Upper lobe of left lung (tissue), 6 donors: ENCODE data around the gene GALR1. TPM values are rescaled to one million over a fixed set of nuclear protein-coding genes. Genes with fewer than 3 reads are reported as not detected.

Experiments used
- ATAC-seq, 2 donors: fragments of 200-7000 bp; cut with Tn5 transposase; one replicate each; pipeline ENCODE4 v1.9.1; 2022; ENCODE audit warnings: mild to moderate bottlenecking in 2 of 2, moderate library complexity in 2 of 2; ENCODE audit not compliant: low FRiP score in 2 of 2
- DNase-seq, 2 donors: peaks; one replicate each; pipeline ENCODE4 v3.0.0-alpha.2; 2019 to 2020
- H3K27ac ChIP-seq, 4 donors: fragments of 200-600 bp; sonication (generic); one replicate each; pipeline ENCODE4 v1.5.1; 2016 to 2019
- H3K27me3 ChIP-seq, 4 donors: fragments of 200-600 bp; sonication (generic); one replicate each; pipeline ENCODE4 v1.5.1; 2017 to 2019
- H3K36me3 ChIP-seq, 4 donors: fragments of 200-600 bp; sonication (generic); one replicate each; pipeline ENCODE4 v1.5.1; 2016 to 2019
- H3K4me1 ChIP-seq, 4 donors: fragments of 200-600 bp; sonication (generic); one replicate each; pipeline ENCODE4 v1.5.1; 2018 to 2019
- H3K4me3 ChIP-seq, 4 donors: fragments of 200-600 bp; sonication (generic); one replicate each; pipeline ENCODE4 v1.5.1; 2017 to 2019; ENCODE audit warnings: mild to moderate bottlenecking in 2 of 4, moderate library complexity in 1 of 4
- H3K9me3 ChIP-seq, 4 donors: fragments of 200-600 bp; sonication (generic); one replicate each; pipeline ENCODE4 v1.5.1; 2018 to 2019
- CTCF ChIP-seq, 6 experiments: fragments of 450-650 bp in 4 of 6; fragments of 200-600 bp in 2 of 6; sonication (generic) in 2 of 6; IDR thresholded peaks; one replicate each; pipeline ENCODE4 v1.5.1; 2016 to 2019; ENCODE audit warnings: antibody characterized with exemption in 6 of 6
- EP300 ChIP-seq, 4 donors: sonication (generic); formaldehyde crosslinking; IDR thresholded peaks; one replicate each; pipeline ENCODE4 v1.5.1; 2017; ENCODE audit warnings: antibody characterized with exemption in 4 of 4, control low read depth in 2 of 4
- POLR2A ChIP-seq, 4 donors: fragments of 450-650 bp; IDR thresholded peaks; one replicate each; pipeline ENCODE4 v1.5.1; 2016 to 2017; ENCODE audit warnings: antibody characterized with exemption in 4 of 4, mild to moderate bottlenecking in 2 of 4
- POLR2AphosphoS5 ChIP-seq, 2 donors: sonication (generic); formaldehyde crosslinking; IDR thresholded peaks; one replicate each; pipeline ENCODE4 v1.5.1; 2017; ENCODE audit warnings: antibody characterized with exemption in 2 of 2
- WGBS, 2 donors: methylation state at CpG; one replicate each; pipeline ENCODE4 v1.1.5; 2017 to 2018; 5-methylcytosine and 5-hydroxymethylcytosine counted together
- total RNA-seq, 6 donors: library from RNA; depleted of rRNA in 4 of 6; stranded (reverse); fragments of >200 nt in 4 of 6; gene quantifications; one replicate each; pipeline versions ENCODE4 v1.1.0 to v1.2.1, GENCODE V29; 2016 to 2021
- donor health status: DM: no; HTN: no; CAD: no; lungs with moderate emphysema.
- donor health status: DM: no; HTN: yes; CAD: no; lungs with severe emphysema.

The GALR1 gene
- total RNA-seq, 6 donors from 2014 or later = not detected

DNA sequence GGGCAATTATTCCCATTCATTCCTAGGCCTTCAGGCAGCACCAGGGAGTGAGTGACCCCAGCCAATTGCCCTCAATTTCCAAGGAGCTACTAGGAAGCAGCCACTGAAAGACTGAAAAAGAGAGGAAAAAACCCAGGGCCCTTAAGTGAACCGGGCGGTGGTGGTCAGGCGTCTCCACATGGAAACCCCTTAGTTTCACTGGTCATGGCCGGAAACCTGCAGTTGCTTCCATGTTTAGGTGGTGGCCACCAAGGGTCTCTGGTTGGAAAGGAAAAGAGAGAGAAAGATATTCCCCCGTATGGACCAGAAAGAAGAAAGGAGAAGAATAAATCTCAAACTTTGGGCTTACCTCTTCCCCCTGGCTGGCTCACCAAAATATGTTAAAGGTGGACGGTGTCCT is 64.9 kb downstream of the GALR1 start:
- WGBS, 2 donors = 87 to 89% methylated on average over 6 of the region's 6 CpGs
- Histone ChIP-seq H3K27ac (no peak overlapping the region), H3K4me1 (no peaks in the 10 kb centered on the region), H3K27me3 (no peaks in the 10 kb centered on the region), H3K36me3 (no peaks in the 10 kb centered on the region), H3K9me3 (no peaks in the 10 kb centered on the region), H3K4me3 (no peak overlapping the region)
- TF ChIP-seq POLR2A (IDR thresholded peaks at IDR 0.05) (no peak), CTCF (IDR thresholded peaks at IDR 0.05) (no peak), POLR2AphosphoS5 (IDR thresholded peaks at IDR 0.05) (no peak)
- ATAC-seq (no peak), DNase-seq (no peak)

DNA sequence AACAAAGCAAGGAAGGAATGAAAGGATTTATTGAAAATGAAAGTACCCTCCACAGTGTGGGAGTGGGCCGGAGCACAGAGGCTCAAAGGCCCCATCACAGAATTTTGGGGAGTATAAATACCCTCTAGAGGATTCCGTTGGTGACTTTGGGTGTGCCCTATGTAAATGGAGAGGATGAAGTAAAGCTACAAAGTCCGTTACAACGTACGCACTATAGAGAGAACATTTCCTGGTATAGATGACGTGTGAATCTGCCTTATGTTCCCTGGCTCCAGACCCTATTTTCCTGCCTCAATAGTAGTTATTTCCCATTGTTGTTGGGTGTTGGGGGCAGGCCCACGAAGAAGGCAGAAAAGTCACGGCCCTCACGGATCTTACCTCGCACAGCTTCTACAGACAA is 65.3 kb downstream of the GALR1 start:
- Histone ChIP-seq H3K9me3 (no peaks in the 10 kb centered on the region), H3K27me3 (no peaks in the 10 kb centered on the region), H3K4me3 (no peak overlapping the region), H3K27ac (no peak overlapping the region), H3K36me3 (no peaks in the 10 kb centered on the region), H3K4me1 (no peaks in the 10 kb centered on the region)
- no peak for TF ChIP-seq CTCF (IDR thresholded peaks at IDR 0.05)
- no peak for TF ChIP-seq POLR2A (IDR thresholded peaks at IDR 0.05)
- no peak for TF ChIP-seq POLR2AphosphoS5 (IDR thresholded peaks at IDR 0.05)
- no peak for TF ChIP-seq EP300 (IDR thresholded peaks at IDR 0.05)
- WGBS, 2 donors = 95 to 96% methylated on average over 10 of the region's 10 CpGs
- ATAC-seq (no peak), DNase-seq (no peak)

DNA sequence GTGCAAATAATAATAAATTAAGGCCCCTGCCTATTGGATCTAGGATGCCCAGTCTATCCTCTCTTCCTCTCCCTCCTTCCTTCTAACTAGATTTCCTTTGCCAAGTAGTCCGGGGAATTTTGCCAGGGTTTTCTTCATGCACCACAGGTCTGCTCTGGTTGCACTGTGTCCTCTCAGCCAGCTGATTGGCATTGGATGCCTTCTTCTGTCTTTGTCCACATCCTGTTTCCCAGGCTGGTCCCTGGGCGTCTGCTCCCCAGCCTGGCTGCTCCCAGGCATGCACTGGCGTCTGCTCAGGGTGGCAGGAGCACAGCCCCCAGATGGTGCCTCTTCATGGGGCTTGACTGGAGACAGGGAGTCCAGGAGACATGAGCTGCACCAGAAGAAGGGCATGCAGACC is 66.4 kb downstream of the GALR1 start:
- no peaks in the 10 kb centered on the region for H3K4me1 ChIP-seq
- H3K9me3 ChIP-seq = no peaks in the 10 kb centered on the region
- no peaks in the 10 kb centered on the region for H3K27me3 ChIP-seq
- TF ChIP-seq POLR2A (IDR thresholded peaks at IDR 0.05) (no peak), CTCF (IDR thresholded peaks at IDR 0.05) (no peak), EP300 (IDR thresholded peaks at IDR 0.05) (no peak), POLR2AphosphoS5 (IDR thresholded peaks at IDR 0.05) (no peak)
- H3K4me3 ChIP-seq = no peak overlapping the region
- no peaks in the 10 kb centered on the region for H3K36me3 ChIP-seq
- no peak overlapping the region for H3K27ac ChIP-seq
- no peak for DNase-seq
- ATAC-seq = no peak
- 65 to 74% methylated on average over 3 of the region's 3 CpGs for WGBS, 2 donors

- Histone ChIP-seq H3K4me1 (no peaks in the 10 kb centered on the region), H3K27ac (no peak overlapping the region), H3K4me3 (no peak overlapping the region), H3K9me3 (no peaks in the 10 kb centered on the region), H3K27me3 (no peaks in the 10 kb centered on the region), H3K36me3 (no peaks in the 10 kb centered on the region)
- TF ChIP-seq EP300 (IDR thresholded peaks at IDR 0.05) (no peak), POLR2AphosphoS5 (IDR thresholded peaks at IDR 0.05) (no peak), CTCF (IDR thresholded peaks at IDR 0.05) (no peak), POLR2A (IDR thresholded peaks at IDR 0.05) (no peak)
- DNase-seq = no peak
- ATAC-seq = no peak
- WGBS, 2 donors = 86 to 88% methylated on average over 4 of the region's 4 CpGs
These were observed 67.0 kb downstream of the GALR1 start for GRCh38 chr18:77316641-77317040.

GRCh38 chr18:77320971-77321559 is 71.4 kb downstream of the GALR1 start:
- no peaks in the 10 kb centered on the region for H3K27me3 ChIP-seq
- ATAC-seq = no peak
- H3K27ac ChIP-seq = no peak overlapping the region
- H3K9me3 ChIP-seq = no peaks in the 10 kb centered on the region
- DNase-seq = no peak
- H3K4me3 ChIP-seq = no peak overlapping the region
- no peaks in the 10 kb centered on the region for H3K36me3 ChIP-seq
- TF ChIP-seq POLR2AphosphoS5 (IDR thresholded peaks at IDR 0.05) = no peak
- no peak for TF ChIP-seq CTCF (IDR thresholded peaks at IDR 0.05)
- TF ChIP-seq POLR2A (IDR thresholded peaks at IDR 0.05) = no peak
- no peak for TF ChIP-seq EP300 (IDR thresholded peaks at IDR 0.05)
- H3K4me1 ChIP-seq = no peaks in the 10 kb centered on the region
- 46 to 49% methylated on average over 5 of the region's 5 CpGs for WGBS, 2 donors
